Ovary (tissue), 3 donors: ENCODE results near the gene GPC6.

Experiments used
- EP300 ChIP-seq: sonication (generic); formaldehyde crosslinking; IDR thresholded peaks from one replicate; pipeline ENCODE4 v1.6.1; 2017; ENCODE audit warnings: antibody characterized with exemption
- POLR2A ChIP-seq: fragments of 450-650 bp; IDR thresholded peaks from one replicate; pipeline ENCODE4 v1.6.1; 2017; ENCODE audit warnings: antibody characterized with exemption, mild to moderate bottlenecking, moderate library complexity
- TF ChIP-seq, protein P1 (sequence below), 3 donors: fragments of 450-650 bp in 2 of 3; fragments of 200-600 bp in 1 of 3; IDR thresholded peaks; one replicate each; pipeline versions ENCODE4 v1.5.1 to v1.8.0; 2016 to 2022; ENCODE audit warnings: antibody characterized with exemption in 3 of 3, mild to moderate bottlenecking in 1 of 3
- donor health status: DM: no; HTN: no; CAD: no.

GRCh38 chr13:93680329-93680728, 453.7 kb downstream of the GPC6 start:
- TF ChIP-seq, protein P1, sequence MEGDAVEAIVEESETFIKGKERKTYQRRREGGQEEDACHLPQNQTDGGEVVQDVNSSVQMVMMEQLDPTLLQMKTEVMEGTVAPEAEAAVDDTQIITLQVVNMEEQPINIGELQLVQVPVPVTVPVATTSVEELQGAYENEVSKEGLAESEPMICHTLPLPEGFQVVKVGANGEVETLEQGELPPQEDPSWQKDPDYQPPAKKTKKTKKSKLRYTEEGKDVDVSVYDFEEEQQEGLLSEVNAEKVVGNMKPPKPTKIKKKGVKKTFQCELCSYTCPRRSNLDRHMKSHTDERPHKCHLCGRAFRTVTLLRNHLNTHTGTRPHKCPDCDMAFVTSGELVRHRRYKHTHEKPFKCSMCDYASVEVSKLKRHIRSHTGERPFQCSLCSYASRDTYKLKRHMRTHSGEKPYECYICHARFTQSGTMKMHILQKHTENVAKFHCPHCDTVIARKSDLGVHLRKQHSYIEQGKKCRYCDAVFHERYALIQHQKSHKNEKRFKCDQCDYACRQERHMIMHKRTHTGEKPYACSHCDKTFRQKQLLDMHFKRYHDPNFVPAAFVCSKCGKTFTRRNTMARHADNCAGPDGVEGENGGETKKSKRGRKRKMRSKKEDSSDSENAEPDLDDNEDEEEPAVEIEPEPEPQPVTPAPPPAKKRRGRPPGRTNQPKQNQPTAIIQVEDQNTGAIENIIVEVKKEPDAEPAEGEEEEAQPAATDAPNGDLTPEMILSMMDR (IDR thresholded peaks at IDR 0.05): no peak
- TF ChIP-seq EP300 (no peak), POLR2A (no peak)
